Neural progenitor cell (in vitro differentiated cells): ENCODE results near the gene MTF2.

Source experiments
- EZH2 ChIP-seq: fragments of 200-600 bp; sonication (generic); IDR thresholded peaks from 2 replicates; pipeline ENCODE4 v1.6.1; 2017; ENCODE audit warnings: antibody characterized with exemption, mild to moderate bottlenecking, moderate library complexity
- EZH2phosphoT487 ChIP-seq: fragments of 200-600 bp; sonication (generic); IDR thresholded peaks from 2 replicates; pipeline ENCODE4 v1.6.1; 2017; ENCODE audit warnings: antibody characterized with exemption
- TF ChIP-seq, protein P1 (sequence below): fragments of 200-600 bp; sonication (generic); IDR thresholded peaks from 2 replicates; pipeline ENCODE4 v1.5.1; 2017; ENCODE audit warnings: antibody characterized with exemption, mild to moderate bottlenecking

DNA sequence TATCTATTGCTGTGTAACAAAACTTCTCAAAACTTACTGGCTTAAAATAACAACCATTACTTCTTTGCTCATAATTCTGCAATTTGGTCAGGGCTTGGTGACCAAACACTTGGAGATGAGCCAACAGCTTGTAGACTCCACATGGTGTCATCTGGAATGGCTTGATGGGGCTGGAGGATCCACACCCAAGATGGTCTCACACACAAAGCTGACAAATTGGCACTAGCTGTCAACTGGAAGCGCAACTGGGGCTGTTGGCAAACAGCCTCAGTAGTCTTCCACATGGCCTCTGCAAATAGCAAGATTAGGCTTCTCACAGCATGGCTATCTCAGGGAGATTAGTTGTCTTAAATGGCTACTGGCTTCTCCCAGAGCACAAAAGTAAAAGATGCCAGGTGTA, 27.1 kb upstream of the MTF2 start:
- TF ChIP-seq, protein P1, sequence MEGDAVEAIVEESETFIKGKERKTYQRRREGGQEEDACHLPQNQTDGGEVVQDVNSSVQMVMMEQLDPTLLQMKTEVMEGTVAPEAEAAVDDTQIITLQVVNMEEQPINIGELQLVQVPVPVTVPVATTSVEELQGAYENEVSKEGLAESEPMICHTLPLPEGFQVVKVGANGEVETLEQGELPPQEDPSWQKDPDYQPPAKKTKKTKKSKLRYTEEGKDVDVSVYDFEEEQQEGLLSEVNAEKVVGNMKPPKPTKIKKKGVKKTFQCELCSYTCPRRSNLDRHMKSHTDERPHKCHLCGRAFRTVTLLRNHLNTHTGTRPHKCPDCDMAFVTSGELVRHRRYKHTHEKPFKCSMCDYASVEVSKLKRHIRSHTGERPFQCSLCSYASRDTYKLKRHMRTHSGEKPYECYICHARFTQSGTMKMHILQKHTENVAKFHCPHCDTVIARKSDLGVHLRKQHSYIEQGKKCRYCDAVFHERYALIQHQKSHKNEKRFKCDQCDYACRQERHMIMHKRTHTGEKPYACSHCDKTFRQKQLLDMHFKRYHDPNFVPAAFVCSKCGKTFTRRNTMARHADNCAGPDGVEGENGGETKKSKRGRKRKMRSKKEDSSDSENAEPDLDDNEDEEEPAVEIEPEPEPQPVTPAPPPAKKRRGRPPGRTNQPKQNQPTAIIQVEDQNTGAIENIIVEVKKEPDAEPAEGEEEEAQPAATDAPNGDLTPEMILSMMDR, result no peak
- TF ChIP-seq EZH2 (no peak), EZH2phosphoT487 (no peak)
